H1 (cell line): Measurements from ENCODE around the gene GBF1. TPM values are rescaled to one million over a fixed set of nuclear protein-coding genes. Genes with fewer than 3 reads are reported as not detected.

Experiments
- CTCF ChIA-PET: fragments of 300-600 bp; sonication (Branson Sonifier 250); formaldehyde crosslinking; loops from one replicate; lab custom pipeline; 2021; ENCODE audit not compliant: partially characterized antibody; lab: Charles Lee
- POLR2A ChIA-PET: fragments of 300-600 bp; sonication (Branson Sonifier 250); formaldehyde crosslinking; loops from one replicate; lab custom pipeline; 2021; ENCODE audit warnings: inconsistent platforms; ENCODE audit not compliant: partially characterized antibody; lab: Charles Lee
- DNase-seq, 2 experiments: peaks; one replicate each; pipeline versions ENCODE4 v3.0.0 to v3.0.0-alpha.2; 2010 to 2022; ENCODE audit warnings: low spot score in 2 of 2, low read depth in 1 of 2, mixed read lengths in 1 of 2
- FAIRE-seq: peaks from 2 replicates; lab custom pipeline; 2011; peaks lifted over from hg19 to GRCh38; lab: Jason Lieb, UNC
- H2AFZ ChIP-seq: 2 replicates; pipeline ENCODE4 v1.8.1; 2012; ENCODE audit warnings: low read length, inconsistent platforms
- H2AK5ac ChIP-seq: 2 replicates; pipeline ENCODE4 v1.6.1; 2013; ENCODE audit warnings: low read depth, low read length
- H2BK120ac ChIP-seq: replicated peaks from 2 replicates; pipeline ENCODE3; 2013; ENCODE audit warnings: low read depth, low read length, inconsistent platforms
- H2BK12ac ChIP-seq: 2 replicates; pipeline ENCODE4 v1.6.1; 2013; ENCODE audit warnings: low read depth, low read length
- H2BK15ac ChIP-seq: 2 replicates; pipeline ENCODE4 v1.6.1; 2013; ENCODE audit warnings: low read length
- H2BK20ac ChIP-seq: 2 replicates; pipeline ENCODE4 v1.6.1; 2013; ENCODE audit warnings: low read length
- H2BK5ac ChIP-seq: 2 replicates; pipeline ENCODE4 v1.6.1; 2013; ENCODE audit warnings: low read depth, low read length
- H3K14ac ChIP-seq: 2 replicates; pipeline ENCODE4 v1.6.1; 2013; ENCODE audit warnings: inconsistent platforms; ENCODE audit not compliant: insufficient read length
- H3K18ac ChIP-seq: 2 replicates; pipeline ENCODE4 v1.6.1; 2013; ENCODE audit warnings: low read length; ENCODE audit errors: extremely low read depth
- H3K23ac ChIP-seq: 2 replicates; pipeline ENCODE4 v1.6.1; 2013; ENCODE audit warnings: inconsistent platforms; ENCODE audit not compliant: insufficient read length
- H3K23me2 ChIP-seq: 2 replicates; pipeline ENCODE4 v1.6.1; 2013; ENCODE audit warnings: low read depth, low read length
- H3K27ac ChIP-seq: 2 replicates; pipeline ENCODE4 v1.6.1; 2011; ENCODE audit warnings: low read depth, low read length, inconsistent platforms
- H3K27me3 ChIP-seq, 4 experiments: replicated peaks in 1 of 4; 1 replicate in 1 of 4; 2 replicates in 3 of 4; pipeline versions ENCODE4 v1.6.1 to v1.8.1; 2011 to 2013; ENCODE audit warnings: low read length in 3 of 4, mild to moderate bottlenecking in 3 of 4, inconsistent platforms in 2 of 4, mixed read lengths in 2 of 4, moderate library complexity in 1 of 4; ENCODE audit not compliant: control insufficient read depth in 3 of 4, insufficient read depth in 3 of 4; ENCODE audit errors: extremely low read depth in 1 of 4
- H3K36me3 ChIP-seq, 4 experiments: 2 replicates each; pipeline versions ENCODE4 v1.6.1 to v1.8.1; 2011 to 2013; ENCODE audit warnings: mild to moderate bottlenecking in 4 of 4, low read length in 3 of 4, moderate library complexity in 2 of 4, control low read depth in 1 of 4, inconsistent platforms in 1 of 4; ENCODE audit not compliant: insufficient read depth in 4 of 4, control insufficient read depth in 2 of 4
- H3K4ac ChIP-seq: replicated peaks from 2 replicates; pipeline ENCODE3; 2013; ENCODE audit warnings: low read length, low read depth, mixed read lengths, inconsistent platforms; ENCODE audit not compliant: insufficient read length
- H3K4me1 ChIP-seq, 4 experiments: replicated peaks in 1 of 4; 1 replicate in 1 of 4; 2 replicates in 3 of 4; pipeline versions ENCODE4 v1.6.1 to v1.8.1; 2011 to 2013; ENCODE audit warnings: low read length in 3 of 4, inconsistent platforms in 2 of 4, mixed read lengths in 1 of 4; ENCODE audit not compliant: insufficient read depth in 4 of 4, control insufficient read depth in 3 of 4
- H3K4me2 ChIP-seq, 2 experiments: 2 replicates each; pipeline versions ENCODE4 v1.6.1 to v1.8.1; 2011 to 2013; ENCODE audit warnings: low read depth in 2 of 2, low read length in 2 of 2, control low read depth in 1 of 2, inconsistent platforms in 1 of 2, mild to moderate bottlenecking in 1 of 2; ENCODE audit not compliant: insufficient read depth in 1 of 2
- H3K4me3 ChIP-seq, 4 experiments: fragments of 200-600, 300-600 bp in 1 of 4; sonication (generic), shearing (Covaris generic), sonication (Bioruptor Twin) in 1 of 4; 2 replicates each; pipeline versions ENCODE4 v1.5.1 to v1.8.1; 2011 to 2016; ENCODE audit warnings: low read length in 4 of 4, low read depth in 3 of 4, control low read depth in 2 of 4, inconsistent platforms in 2 of 4, mild to moderate bottlenecking in 2 of 4, mixed read lengths in 1 of 4, moderate library complexity in 1 of 4; ENCODE audit not compliant: insufficient read depth in 2 of 4; ENCODE audit errors: extremely low read depth in 1 of 4
- H3K56ac ChIP-seq: replicated peaks from 2 replicates; pipeline ENCODE3; 2013; ENCODE audit warnings: low read depth, mild to moderate bottlenecking, mixed read lengths, low read length, inconsistent platforms; ENCODE audit not compliant: insufficient read length
- H3K79me1 ChIP-seq: 2 replicates; pipeline ENCODE4 v1.6.1; 2013; ENCODE audit warnings: low read depth, low read length, control low read depth
- H3K79me2 ChIP-seq, 2 experiments: 2 replicates each; pipeline versions ENCODE4 v1.6.1 to v1.8.1; 2012 to 2013; ENCODE audit warnings: low read length in 2 of 2, mild to moderate bottlenecking in 2 of 2, inconsistent platforms in 1 of 2; ENCODE audit not compliant: insufficient read depth in 2 of 2, control insufficient read depth in 1 of 2
- H3K9ac ChIP-seq, 4 experiments: replicated peaks in 1 of 4; 1 replicate in 1 of 4; 2 replicates in 3 of 4; pipeline versions ENCODE4 v1.6.1 to v1.8.1; 2011 to 2013; ENCODE audit warnings: low read depth in 3 of 4, low read length in 3 of 4, control low read depth in 2 of 4, mild to moderate bottlenecking in 2 of 4, moderate library complexity in 2 of 4, inconsistent platforms in 1 of 4; ENCODE audit errors: extremely low read depth in 1 of 4
- H3K9me3 ChIP-seq, 2 experiments: 2 replicates each; pipeline versions ENCODE4 v1.6.1 to v1.8.1; 2012 to 2013; ENCODE audit warnings: mild to moderate bottlenecking in 2 of 2, moderate library complexity in 2 of 2, control low read depth in 1 of 2, inconsistent platforms in 1 of 2, low read depth in 1 of 2, low read length in 1 of 2, mixed read lengths in 1 of 2; ENCODE audit not compliant: insufficient read depth in 2 of 2
- H4K20me1 ChIP-seq, 2 experiments: replicated peaks in 1 of 2; 2 replicates each; pipeline versions ENCODE3 to v1.8.1; 2011 to 2013; ENCODE audit warnings: inconsistent platforms in 2 of 2, low read length in 2 of 2, mild to moderate bottlenecking in 1 of 2; ENCODE audit not compliant: insufficient read depth in 2 of 2, control insufficient read depth in 1 of 2
- H4K5ac ChIP-seq: 2 replicates; pipeline ENCODE4 v1.6.1; 2013; ENCODE audit warnings: low read length, low read depth, mixed read lengths, inconsistent platforms; ENCODE audit not compliant: insufficient read length
- H4K8ac ChIP-seq: 2 replicates; pipeline ENCODE4 v1.8.0; 2013; ENCODE audit warnings: mild to moderate bottlenecking, moderate library complexity, low read length, inconsistent platforms; ENCODE audit not compliant: insufficient read depth; ENCODE audit errors: extremely low read depth
- H4K91ac ChIP-seq: replicated peaks from 2 replicates; pipeline ENCODE3; 2013; ENCODE audit warnings: low read length, mixed read lengths, inconsistent platforms; ENCODE audit not compliant: insufficient read length
- ATF3 ChIP-seq: IDR thresholded peaks from 2 replicates; pipeline ENCODE4 v1.6.1; 2011; ENCODE audit warnings: low read depth, mild to moderate bottlenecking, low read length; ENCODE audit not compliant: insufficient read depth
- CBX8 ChIP-seq: fragments of 300-800, 300-1000 bp; sonication (generic); IDR thresholded peaks from 2 replicates; pipeline ENCODE4 v1.7.1; 2016; ENCODE audit warnings: low read depth, low read length, borderline replicate concordance
- FOSL1 ChIP-seq: IDR thresholded peaks from 2 replicates; pipeline ENCODE4 v1.6.1; 2011; ENCODE audit warnings: mild to moderate bottlenecking, low read depth, low read length, moderate library complexity; ENCODE audit not compliant: insufficient read depth
- MAFK ChIP-seq: IDR thresholded peaks from 2 replicates; pipeline ENCODE4 v1.6.1; 2012; ENCODE audit warnings: low read depth, mild to moderate bottlenecking, improper control_type of control experiment, low read length
- MAX ChIP-seq: IDR thresholded peaks from 2 replicates; pipeline ENCODE4 v1.6.1; 2012; ENCODE audit warnings: inconsistent platforms
- RAD21 ChIP-seq, 2 experiments: IDR thresholded peaks in 1 of 2; conservative IDR thresholded peaks in 1 of 2; 2 replicates each; pipeline ENCODE4 v1.6.1; 2011; ENCODE audit warnings: low read depth in 2 of 2, low read length in 2 of 2, improper control_type of control experiment in 1 of 2, inconsistent platforms in 1 of 2, mild to moderate bottlenecking in 1 of 2, moderate library complexity in 1 of 2
- SRF ChIP-seq: IDR thresholded peaks from 2 replicates; pipeline ENCODE4 v1.6.1; 2011; ENCODE audit warnings: mild to moderate bottlenecking, low read depth, low read length, moderate library complexity
- TAF1 ChIP-seq: IDR thresholded peaks from 2 replicates; pipeline ENCODE4 v1.6.1; 2011; ENCODE audit warnings: mild to moderate bottlenecking, low read depth, low read length
- YY1 ChIP-seq: IDR thresholded peaks from 2 replicates; pipeline ENCODE4 v1.6.1; 2011; ENCODE audit warnings: low read depth, mild to moderate bottlenecking, low read length
- ZNF274 ChIP-seq: IDR thresholded peaks from 2 replicates; pipeline ENCODE4 v1.7.0; 2012; ENCODE audit warnings: low read length, borderline replicate concordance; ENCODE audit errors: extremely low read depth
- WGBS, 2 experiments: shearing (Covaris generic) in 1 of 2; methylation state at CpG; one replicate each; pipeline versions ENCODE4 v1.1.6 to v1.1.7; 2013 to 2015; ENCODE audit warnings: low lambda C conversion rate in 2 of 2, mixed read lengths in 2 of 2, inconsistent platforms in 1 of 2, low coverage in 1 of 2, missing lambda C conversion rate in 1 of 2; ENCODE audit not compliant: insufficient replicate concordance in 2 of 2, insufficient coverage in 1 of 2, insufficient read length in 1 of 2; ENCODE audit errors: extremely low coverage in 1 of 2, missing lambda C conversion rate in 1 of 2; 5-methylcytosine and 5-hydroxymethylcytosine counted together
- polyA plus RNA-seq, 7 experiments: library from polyadenylated mRNA; depleted of rRNA in 3 of 7; stranded (reverse) in 5 of 7; unstranded in 2 of 7; fragments of >200 nt in 5 of 7; fragments of 200-250 nt in 2 of 7; gene quantifications; 1 replicate in 5 of 7; 2 replicates in 1 of 7; 4 replicates in 1 of 7; pipeline versions ENCODE4 v1.2.1 to v1.2.3, GENCODE V29; 2011 to 2013; ENCODE audit warnings: missing spikeins in 2 of 7, mixed read lengths in 2 of 7
- total RNA-seq: library from RNA; stranded (reverse); fragmentation: NEBNext Ultra II Directional; extraction: Animal tissue kit (Norgen Biotek cat#: 25700); gene quantifications from 2 replicates; pipeline ENCODE4 v1.2.1, GENCODE V29; 2021

The GBF1 gene
- total and polyA plus RNA-seq, 2 of the 8 experiments (the other 6 are each of a cell fraction or from before 2014, with no cell fraction given): 11.0 to 25.5 TPM

GRCh38 chr10:102371295-102371694 is 126.0 kb downstream of the GBF1 start:
- Histone ChIP-seq H3K27ac (no peak overlapping the region), H3K4me2 (no peak overlapping the region), H3K9ac (no peak overlapping the region), H2AK5ac (no peak overlapping the region), H4K20me1 (no peaks in the 10 kb centered on the region), H2BK15ac (no peak overlapping the region), H3K9me3 (no peaks in the 10 kb centered on the region), H2AFZ (no peak overlapping the region), H2BK120ac (no peak overlapping the region), H4K5ac (no peak overlapping the region), H3K36me3 (peaks cover 2 to 46% (median 34%) of the 10 kb centered on the region in 4 experiments; a peak in 7 of 8 replicates), H4K8ac (no peak overlapping the region), H3K18ac (no peak overlapping the region), H4K91ac (no peak overlapping the region), H3K4me3 (no peak overlapping the region), H3K23me2 (no peaks in the 10 kb centered on the region; the same call in 1 of the 2 replicates), H3K56ac (no peak overlapping the region), H3K27me3 (no peaks in the 10 kb centered on the region), H3K4me1 (no peaks in the 10 kb centered on the region), H3K23ac (no peak overlapping the region), H3K4ac (no peak overlapping the region), H2BK20ac (no peak overlapping the region), H3K79me2 (no peaks in the 10 kb centered on the region), H3K14ac (no peak overlapping the region), H3K79me1 (no peaks in the 10 kb centered on the region), H2BK5ac (no peak overlapping the region), H2BK12ac (no peak overlapping the region)
- TF ChIP-seq TAF1: no peak
- TF ChIP-seq MAX: no peak
- no peak for TF ChIP-seq MAFK
- no peak for TF ChIP-seq YY1
- TF ChIP-seq SRF: no peak
- no peak for TF ChIP-seq CBX8
- no peak for TF ChIP-seq ZNF274
- no peak for TF ChIP-seq FOSL1
- TF ChIP-seq ATF3: no peak
- TF ChIP-seq RAD21 (IDR thresholded peaks at IDR 0.05 in 1 of 2, conservative IDR thresholded peaks at IDR 0.05 in 1 of 2; ENCODE audit: low read depth in 2 of 2, low read length in 2 of 2): no peak
- DNase-seq (no peak), FAIRE-seq (no peak)
- 100% methylated on average over 2 of the region's 2 CpGs; no CpG with 5 or more reads in 1 of the 2 experiments for WGBS, 2 experiments
- ChIA-PET CTCF (interaction anchor here (1.6 to 17.7 kb wide), 6 partner anchors 13 to 212 kb away, joined by 3 to 357 read pairs (median 55); partner anchors contain the start of gene NFKB2), POLR2A (no interaction called here)
